ENCODE results near the gene IVL.

DNA sequence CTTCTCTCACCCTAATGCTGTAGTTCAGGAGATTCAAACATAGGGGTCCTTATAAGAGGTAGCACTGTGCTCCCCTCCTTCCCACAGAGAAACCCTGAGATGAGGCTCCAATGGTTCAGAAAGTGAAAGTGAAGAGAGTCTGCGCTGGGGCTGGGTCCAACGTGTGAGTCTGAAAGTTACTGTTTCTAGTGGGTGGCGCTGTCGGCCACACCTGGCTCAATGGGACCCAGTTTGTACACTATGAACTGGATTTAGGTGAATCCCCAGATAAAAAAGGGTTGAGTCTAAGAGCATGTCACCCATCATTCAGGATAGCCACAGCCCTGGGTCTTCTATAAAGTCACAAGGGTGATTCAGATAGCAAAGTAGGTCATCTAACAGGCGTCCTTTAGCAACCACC lies 27.4 kb upstream of the IVL start:
- no peak for TF ChIP-seq CTCF (IDR thresholded peaks at IDR 0.05; ENCODE audit: insufficient read depth, low read length, poor library complexity, severe bottlenecking)
- no peak for TF ChIP-seq EZH2phosphoT487 (conservative IDR thresholded peaks at IDR 0.05; ENCODE audit: low read length)

Measured in SU-DHL-6 (cell line).